WTC11 (cell line): ENCODE measurements around the gene BICRA. TPM values are rescaled to one million over a fixed set of nuclear protein-coding genes. Genes with fewer than 3 reads are reported as not detected.
"Not testable (repeated sequence)": the region's sequence is repeated elsewhere in the genome, so short reads cannot be mapped to it uniquely, and the experiment has no call there.

ENCODE experiments used
- ATAC-seq: fragments of 200-7000 bp; cut with Tn5 transposase; 2 replicates; pipeline ENCODE4 v1.10.0; 2021; ENCODE audit warnings: mild to moderate bottlenecking, moderate library complexity
- CTCF ChIA-PET: fragments of 300-600 bp; sonication (Branson Sonifier 250); formaldehyde crosslinking; loops from one replicate; lab custom pipeline; 2021; ENCODE audit warnings: antibody characterized with exemption; lab: Charles Lee
- POLR2A ChIA-PET: fragments of 350-600 bp; sonication (Branson Sonifier 250); formaldehyde crosslinking; loops from one replicate; lab custom pipeline; 2021; ENCODE audit warnings: antibody characterized with exemption; lab: Charles Lee
- DNase-seq: peaks from one replicate; pipeline ENCODE4 v3.0.0; 2021; ENCODE audit warnings: low spot score
- H3K27ac Mint-ChIP-seq: 2 replicates; pipeline ENCODE4 v1.8.0; 2021; ENCODE audit warnings: mixed read lengths
- H3K27me3 Mint-ChIP-seq: 2 replicates; pipeline ENCODE4 v1.8.0; 2021; ENCODE audit warnings: low read depth, mild to moderate bottlenecking, moderate library complexity, mixed read lengths
- H3K36me3 Mint-ChIP-seq: 2 replicates; pipeline ENCODE4 v1.8.0; 2021; ENCODE audit warnings: mixed read lengths
- H3K4me1 Mint-ChIP-seq: 2 replicates; pipeline ENCODE4 v1.8.0; 2022; ENCODE audit warnings: mixed read lengths
- H3K4me3 Mint-ChIP-seq: 2 replicates; pipeline ENCODE4 v1.8.0; 2021; ENCODE audit warnings: mild to moderate bottlenecking, moderate library complexity, mixed read lengths
- H3K9me3 Mint-ChIP-seq: 2 replicates; pipeline ENCODE4 v1.8.0; 2021; ENCODE audit warnings: mixed read lengths
- FOXK1 ChIP-seq: sonication (generic); formaldehyde crosslinking; IDR thresholded peaks from 2 replicates; pipeline ENCODE4 v1.8.0; 2022; ENCODE audit warnings: mild to moderate bottlenecking, moderate library complexity, missing genetic modification reagents
- GABPB1 ChIP-seq: sonication (generic); formaldehyde crosslinking; IDR thresholded peaks from 2 replicates; pipeline ENCODE4 v1.8.1; 2023; ENCODE audit warnings: mild to moderate bottlenecking, missing genetic modification reagents
- GRHL2 ChIP-seq: fragments of 250-450 bp; sonication (Bioruptor Pico); IDR thresholded peaks from 2 replicates; pipeline ENCODE4 v1.8.0; 2022; ENCODE audit warnings: mild to moderate bottlenecking, moderate library complexity; ENCODE audit not compliant: insufficient replicate concordance, severe bottlenecking
- JAZF1 ChIP-seq: fragments of 250-450 bp; sonication (Bioruptor Pico); IDR thresholded peaks from 2 replicates; pipeline ENCODE4 v1.9.0; 2021; ENCODE audit warnings: moderate library complexity, mild to moderate bottlenecking, inconsistent platforms
- MXD4 ChIP-seq: fragments of 250-450 bp; sonication (Bioruptor Pico); IDR thresholded peaks from 2 replicates; pipeline ENCODE4 v1.8.0; 2021; ENCODE audit warnings: mild to moderate bottlenecking, moderate library complexity, borderline replicate concordance
- NFE2L1 ChIP-seq: sonication (generic); formaldehyde crosslinking; IDR thresholded peaks from 2 replicates; pipeline ENCODE4 v1.8.1; 2023; ENCODE audit warnings: missing genetic modification reagents
- OVOL2 ChIP-seq: fragments of 250-450 bp; sonication (Bioruptor Pico); IDR thresholded peaks from 2 replicates; pipeline ENCODE4 v1.9.0; 2021; ENCODE audit warnings: mild to moderate bottlenecking, borderline replicate concordance
- TCF7 ChIP-seq: sonication (generic); formaldehyde crosslinking; IDR thresholded peaks from 2 replicates; pipeline ENCODE4 v1.8.0; 2022; ENCODE audit warnings: mild to moderate bottlenecking, low read depth, missing genetic modification reagents, moderate library complexity
- TEAD1 ChIP-seq: sonication (generic); formaldehyde crosslinking; IDR thresholded peaks from 2 replicates; pipeline ENCODE4 v1.8.0; 2022; ENCODE audit warnings: mild to moderate bottlenecking, missing genetic modification reagents
- ZNF416 ChIP-seq: fragments of 250-450 bp; sonication (Bioruptor Pico); IDR thresholded peaks from 2 replicates; pipeline ENCODE4 v1.9.0; 2021; ENCODE audit warnings: mild to moderate bottlenecking, inconsistent platforms
- total RNA-seq: library from RNA; stranded (reverse); gene quantifications from 3 replicates; pipeline ENCODE4 v1.2.3, GENCODE V29; 2021
- TF ChIP-seq, protein P1 (sequence below): sonication (generic); formaldehyde crosslinking; IDR thresholded peaks from 2 replicates; pipeline ENCODE4 v1.8.0; 2022; ENCODE audit warnings: mild to moderate bottlenecking, missing genetic modification reagents
- TF ChIP-seq, protein P2 (sequence below): sonication (generic); formaldehyde crosslinking; conservative IDR thresholded peaks from 2 replicates; pipeline ENCODE4 v1.8.1; 2023; ENCODE audit warnings: mild to moderate bottlenecking, low read depth, missing genetic modification reagents, moderate library complexity
- TF ChIP-seq, protein P3 (sequence below): sonication (generic); formaldehyde crosslinking; IDR thresholded peaks from 2 replicates; pipeline ENCODE4 v1.8.0; 2022; ENCODE audit warnings: missing genetic modification reagents
- TF ChIP-seq, protein P4 (sequence below): sonication (generic); formaldehyde crosslinking; IDR thresholded peaks from 2 replicates; pipeline ENCODE4 v1.8.1; 2023; ENCODE audit warnings: mild to moderate bottlenecking, missing genetic modification reagents

Gene BICRA
- total RNA-seq, 1 experiment from 2014 or later = 30.3 TPM

DNA sequence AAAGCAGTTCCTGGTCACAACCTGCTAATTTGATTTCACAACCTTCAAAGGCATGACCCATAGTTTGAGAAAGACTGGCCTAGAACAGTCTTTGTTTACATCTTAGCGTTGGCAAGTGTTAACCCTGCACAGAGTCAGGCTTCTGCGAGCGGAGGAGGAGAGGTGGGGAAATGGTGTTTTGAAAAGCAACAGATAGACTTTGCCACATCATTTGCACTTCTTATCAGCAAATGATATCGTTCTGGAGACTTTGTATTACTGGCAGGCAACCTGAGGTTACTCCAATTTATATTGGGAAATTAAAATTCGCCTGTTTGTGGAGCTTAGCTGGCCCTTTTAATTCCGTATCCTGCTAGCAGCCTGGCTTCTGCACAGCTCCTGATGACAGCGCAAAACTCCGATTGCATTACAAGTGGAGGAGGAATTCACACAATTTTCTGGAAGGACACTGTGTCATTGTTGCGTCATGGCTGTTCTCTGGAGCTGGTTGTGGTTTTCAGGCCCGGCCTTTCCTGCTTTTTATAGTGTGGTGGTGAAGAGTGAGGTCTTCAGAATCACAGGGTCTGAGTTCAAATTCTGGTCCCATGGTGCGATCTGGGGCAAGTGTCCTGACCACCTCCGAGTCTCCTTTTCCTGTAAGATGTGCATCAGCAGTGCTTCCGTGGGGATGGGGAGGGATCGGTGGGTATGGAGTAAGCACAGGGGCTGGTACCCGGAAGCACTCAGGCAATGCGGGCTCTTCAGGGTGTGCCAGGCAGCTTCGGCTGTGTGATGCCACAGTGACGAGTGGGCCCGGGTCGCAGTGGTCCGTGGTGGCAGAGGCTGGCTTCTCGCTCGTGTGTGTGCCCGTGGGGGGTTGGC is 55.2 kb downstream of the BICRA start (continued):
- no peak for TF ChIP-seq TEAD1 (CRISPR knock-in tag)

GRCh38 chr19:47668556-47668955 is 59.6 kb downstream of the BICRA start:
- DNase-seq, H3K9me3 Mint-ChIP-seq, H3K27ac Mint-ChIP-seq, ATAC-seq, H3K27me3 Mint-ChIP-seq, H3K4me3 Mint-ChIP-seq, H3K36me3 Mint-ChIP-seq: not testable (repeated sequence)
- peaks cover 17% of the 10 kb centered on the region for H3K4me1 Mint-ChIP-seq
- ChIA-PET POLR2A (interaction anchor here (0.7 to 0.8 kb wide), 2 partner anchors 10 to 411 kb away, joined by 3 to 9 read pairs; no protein-coding TSS in a partner anchor), CTCF (interaction anchor here (0.7 to 1.2 kb wide), 2 partner anchors 39 to 63 kb away, joined by 3 read pairs; no protein-coding TSS in a partner anchor)

- DNase-seq = no peak
- H3K27ac Mint-ChIP-seq = no peak overlapping the region; the same call in none of the 2 replicates
- H3K4me3 Mint-ChIP-seq = no peak overlapping the region
- peaks cover 24% of the 10 kb centered on the region for H3K36me3 Mint-ChIP-seq
- POLR2A ChIA-PET = no interaction called here
- H3K9me3 Mint-ChIP-seq = no peaks in the 10 kb centered on the region
- TF ChIP-seq NFE2L1 (CRISPR knock-in tag) (no peak), GRHL2 (CRISPR knock-in tag) (no peak), OVOL2 (no peak), GABPB1 (CRISPR knock-in tag) (no peak), FOXK1 (no peak), JAZF1 (CRISPR knock-in tag) (no peak)
- TF ChIP-seq, protein P1, sequence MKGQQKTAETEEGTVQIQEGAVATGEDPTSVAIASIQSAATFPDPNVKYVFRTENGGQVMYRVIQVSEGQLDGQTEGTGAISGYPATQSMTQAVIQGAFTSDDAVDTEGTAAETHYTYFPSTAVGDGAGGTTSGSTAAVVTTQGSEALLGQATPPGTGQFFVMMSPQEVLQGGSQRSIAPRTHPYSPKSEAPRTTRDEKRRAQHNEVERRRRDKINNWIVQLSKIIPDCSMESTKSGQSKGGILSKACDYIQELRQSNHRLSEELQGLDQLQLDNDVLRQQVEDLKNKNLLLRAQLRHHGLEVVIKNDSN = no peak
- TF ChIP-seq, protein P2, sequence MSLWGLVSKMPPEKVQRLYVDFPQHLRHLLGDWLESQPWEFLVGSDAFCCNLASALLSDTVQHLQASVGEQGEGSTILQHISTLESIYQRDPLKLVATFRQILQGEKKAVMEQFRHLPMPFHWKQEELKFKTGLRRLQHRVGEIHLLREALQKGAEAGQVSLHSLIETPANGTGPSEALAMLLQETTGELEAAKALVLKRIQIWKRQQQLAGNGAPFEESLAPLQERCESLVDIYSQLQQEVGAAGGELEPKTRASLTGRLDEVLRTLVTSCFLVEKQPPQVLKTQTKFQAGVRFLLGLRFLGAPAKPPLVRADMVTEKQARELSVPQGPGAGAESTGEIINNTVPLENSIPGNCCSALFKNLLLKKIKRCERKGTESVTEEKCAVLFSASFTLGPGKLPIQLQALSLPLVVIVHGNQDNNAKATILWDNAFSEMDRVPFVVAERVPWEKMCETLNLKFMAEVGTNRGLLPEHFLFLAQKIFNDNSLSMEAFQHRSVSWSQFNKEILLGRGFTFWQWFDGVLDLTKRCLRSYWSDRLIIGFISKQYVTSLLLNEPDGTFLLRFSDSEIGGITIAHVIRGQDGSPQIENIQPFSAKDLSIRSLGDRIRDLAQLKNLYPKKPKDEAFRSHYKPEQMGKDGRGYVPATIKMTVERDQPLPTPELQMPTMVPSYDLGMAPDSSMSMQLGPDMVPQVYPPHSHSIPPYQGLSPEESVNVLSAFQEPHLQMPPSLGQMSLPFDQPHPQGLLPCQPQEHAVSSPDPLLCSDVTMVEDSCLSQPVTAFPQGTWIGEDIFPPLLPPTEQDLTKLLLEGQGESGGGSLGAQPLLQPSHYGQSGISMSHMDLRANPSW (CRISPR knock-in tag) = no peak
- TF ChIP-seq, protein P3, sequence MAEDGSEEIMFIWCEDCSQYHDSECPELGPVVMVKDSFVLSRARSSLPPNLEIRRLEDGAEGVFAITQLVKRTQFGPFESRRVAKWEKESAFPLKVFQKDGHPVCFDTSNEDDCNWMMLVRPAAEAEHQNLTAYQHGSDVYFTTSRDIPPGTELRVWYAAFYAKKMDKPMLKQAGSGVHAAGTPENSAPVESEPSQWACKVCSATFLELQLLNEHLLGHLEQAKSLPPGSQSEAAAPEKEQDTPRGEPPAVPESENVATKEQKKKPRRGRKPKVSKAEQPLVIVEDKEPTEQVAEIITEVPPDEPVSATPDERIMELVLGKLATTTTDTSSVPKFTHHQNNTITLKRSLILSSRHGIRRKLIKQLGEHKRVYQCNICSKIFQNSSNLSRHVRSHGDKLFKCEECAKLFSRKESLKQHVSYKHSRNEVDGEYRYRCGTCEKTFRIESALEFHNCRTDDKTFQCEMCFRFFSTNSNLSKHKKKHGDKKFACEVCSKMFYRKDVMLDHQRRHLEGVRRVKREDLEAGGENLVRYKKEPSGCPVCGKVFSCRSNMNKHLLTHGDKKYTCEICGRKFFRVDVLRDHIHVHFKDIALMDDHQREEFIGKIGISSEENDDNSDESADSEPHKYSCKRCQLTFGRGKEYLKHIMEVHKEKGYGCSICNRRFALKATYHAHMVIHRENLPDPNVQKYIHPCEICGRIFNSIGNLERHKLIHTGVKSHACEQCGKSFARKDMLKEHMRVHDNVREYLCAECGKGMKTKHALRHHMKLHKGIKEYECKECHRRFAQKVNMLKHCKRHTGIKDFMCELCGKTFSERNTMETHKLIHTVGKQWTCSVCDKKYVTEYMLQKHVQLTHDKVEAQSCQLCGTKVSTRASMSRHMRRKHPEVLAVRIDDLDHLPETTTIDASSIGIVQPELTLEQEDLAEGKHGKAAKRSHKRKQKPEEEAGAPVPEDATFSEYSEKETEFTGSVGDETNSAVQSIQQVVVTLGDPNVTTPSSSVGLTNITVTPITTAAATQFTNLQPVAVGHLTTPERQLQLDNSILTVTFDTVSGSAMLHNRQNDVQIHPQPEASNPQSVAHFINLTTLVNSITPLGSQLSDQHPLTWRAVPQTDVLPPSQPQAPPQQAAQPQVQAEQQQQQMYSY (CRISPR knock-in tag) = no peak
- ATAC-seq = no peak
- peaks cover 15% of the 10 kb centered on the region for H3K4me1 Mint-ChIP-seq
- CTCF ChIA-PET = no interaction called here
- no peaks in the 10 kb centered on the region for H3K27me3 Mint-ChIP-seq
These were observed 61.8 kb downstream of the BICRA start for GRCh38 chr19:47670736-47671135.

DNA sequence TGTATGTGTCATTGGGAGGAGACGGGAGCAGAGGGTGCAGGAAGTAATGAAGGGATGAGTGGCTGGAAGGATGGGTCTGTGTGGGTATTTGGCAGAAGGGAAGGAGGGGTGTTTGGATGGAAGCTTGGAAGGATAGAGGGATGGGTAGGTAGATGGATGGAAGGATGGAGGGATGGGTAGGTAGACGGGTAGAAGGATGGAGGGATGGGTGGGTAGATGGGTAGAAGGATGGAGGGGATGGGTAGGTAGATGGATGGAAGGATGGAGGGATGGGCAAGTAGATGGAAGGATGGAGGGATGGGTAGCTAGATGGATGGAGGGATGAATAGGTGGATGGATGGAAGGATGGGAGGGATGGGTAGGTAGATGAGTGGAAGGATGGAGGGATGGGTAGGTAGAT is 62.6 kb downstream of the BICRA start:
- H3K27ac Mint-ChIP-seq = no peak overlapping the region
- CTCF ChIA-PET = no interaction called here
- no peaks in the 10 kb centered on the region for H3K9me3 Mint-ChIP-seq
- peaks cover 12% of the 10 kb centered on the region for H3K4me1 Mint-ChIP-seq
- peaks cover 24% of the 10 kb centered on the region for H3K36me3 Mint-ChIP-seq
- POLR2A ChIA-PET = interaction anchor here (0.6 kb wide), 1 partner anchor 1934 kb away, joined by 3 read pairs; no protein-coding TSS in a partner anchor
- no peak for DNase-seq
- no peak for ATAC-seq
- no peaks in the 10 kb centered on the region for H3K27me3 Mint-ChIP-seq
- H3K4me3 Mint-ChIP-seq = no peak overlapping the region
- TF ChIP-seq, protein P3 (CRISPR knock-in tag) = no peak
- no peak for TF ChIP-seq MXD4
- TF ChIP-seq ZNF416 (CRISPR knock-in tag) = no peak
- TF ChIP-seq, protein P4, sequence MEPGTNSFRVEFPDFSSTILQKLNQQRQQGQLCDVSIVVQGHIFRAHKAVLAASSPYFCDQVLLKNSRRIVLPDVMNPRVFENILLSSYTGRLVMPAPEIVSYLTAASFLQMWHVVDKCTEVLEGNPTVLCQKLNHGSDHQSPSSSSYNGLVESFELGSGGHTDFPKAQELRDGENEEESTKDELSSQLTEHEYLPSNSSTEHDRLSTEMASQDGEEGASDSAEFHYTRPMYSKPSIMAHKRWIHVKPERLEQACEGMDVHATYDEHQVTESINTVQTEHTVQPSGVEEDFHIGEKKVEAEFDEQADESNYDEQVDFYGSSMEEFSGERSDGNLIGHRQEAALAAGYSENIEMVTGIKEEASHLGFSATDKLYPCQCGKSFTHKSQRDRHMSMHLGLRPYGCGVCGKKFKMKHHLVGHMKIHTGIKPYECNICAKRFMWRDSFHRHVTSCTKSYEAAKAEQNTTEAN (CRISPR knock-in tag) = no peak
- no peak for TF ChIP-seq TCF7
